Measurements from ENCODE around the gene KYNU.

KYNU gene

GRCh38 chr2:142869461-142870106 is 7.9 kb upstream of the KYNU start:
- H3K4me3 ChIP-seq (ENCODE audit: low read depth, low read length), result no peak overlapping the region
- no peak for DNase-seq (ENCODE audit: low read depth, low spot score)
- no peak for TF ChIP-seq CTCF (IDR thresholded peaks at IDR 0.05; ENCODE audit: insufficient read depth, low read length, missing control alignments)
- CTCF ChIA-PET, result no interaction called here
- POLR2A ChIA-PET, result no interaction called here

- POLR2A ChIA-PET, result no interaction called here
These were observed 6.9 kb upstream of the KYNU start for GRCh38 chr2:142870526-142870925.

GRCh38 chr2:142871396-142871795 is 6.1 kb upstream of the KYNU start:
- POLR2A ChIA-PET, result no interaction called here
- H3K4me3 ChIP-seq (ENCODE audit: low read depth, low read length), result no peak overlapping the region
- CTCF ChIA-PET, result no interaction called here
- no peak for TF ChIP-seq CTCF (IDR thresholded peaks at IDR 0.05; ENCODE audit: insufficient read depth, low read length, missing control alignments)
- DNase-seq (ENCODE audit: low read depth, low spot score), result no peak

More at GRCh38 chr2:142870526-142870925, 6.9 kb upstream of the KYNU start:
- no peak for DNase-seq (ENCODE audit: low read depth, low spot score)
- no peak for TF ChIP-seq CTCF (IDR thresholded peaks at IDR 0.05; ENCODE audit: insufficient read depth, low read length, missing control alignments)
- no peak overlapping the region for H3K4me3 ChIP-seq (ENCODE audit: low read depth, low read length)
- CTCF ChIA-PET, result no interaction called here

GRCh38 chr2:142872882-142873724 is 4.4 kb upstream of the KYNU start:
- peak; percentile 34 for DNase-seq (ENCODE audit: low read depth, low spot score)
- ChIA-PET CTCF (no interaction called here), POLR2A (no interaction called here)
- H3K4me3 ChIP-seq (ENCODE audit: low read depth, low read length), result no peak overlapping the region
- TF ChIP-seq CTCF (IDR thresholded peaks at IDR 0.05; ENCODE audit: insufficient read depth, low read length, missing control alignments), result no peak

GRCh38 chr2:142873831-142874287 is 3.6 kb upstream of the KYNU start:
- no peak for DNase-seq (ENCODE audit: low read depth, low spot score)
- CTCF ChIA-PET, result no interaction called here
- H3K4me3 ChIP-seq (ENCODE audit: low read depth, low read length), result no peak overlapping the region
- TF ChIP-seq CTCF (IDR thresholded peaks at IDR 0.05; ENCODE audit: insufficient read depth, low read length, missing control alignments), result no peak
- POLR2A ChIA-PET, result no interaction called here

GRCh38 chr2:142874293-142874814 is 3.1 kb upstream of the KYNU start:
- POLR2A ChIA-PET, result no interaction called here
- DNase-seq (ENCODE audit: low read depth, low spot score), result peak; percentile 67
- H3K4me3 ChIP-seq (ENCODE audit: low read depth, low read length), result no peak overlapping the region
- no peak for TF ChIP-seq CTCF (IDR thresholded peaks at IDR 0.05; ENCODE audit: insufficient read depth, low read length, missing control alignments)
- CTCF ChIA-PET, result no interaction called here

Data from AG04449 (cell line).